ENCODE data around the gene KLHL40. TPM values are rescaled to one million over a fixed set of nuclear protein-coding genes. Genes with fewer than 3 reads are reported as not detected.

The KLHL40 gene
- total and polyA plus RNA-seq, 10 of the 15 experiments (the other 5 are each of a cell fraction or from before 2014, with no cell fraction given) = not detected

- DNase-seq (ENCODE audit: low read depth, low spot score) (no peak), ATAC-seq (no peak), FAIRE-seq (no peak)
- WGBS (ENCODE audit: insufficient coverage, insufficient replicate concordance, low lambda C conversion rate, missing lambda C conversion rate) = 46% methylated on average over 6 of the region's 6 CpGs
- TF ChIP-seq EP300 (IDR thresholded peaks at IDR 0.05; ENCODE audit: borderline replicate concordance in 1 of 2, control insufficient read depth in 1 of 2, low read depth in 2 of 2, low read length in 2 of 2) (no peak), RAD51 (IDR thresholded peaks at IDR 0.05) (no peak), ZBTB33 (IDR thresholded peaks at IDR 0.05) (no peak), TCF12 (IDR thresholded peaks at IDR 0.05; ENCODE audit: low read depth, low read length) (no peak), EED (IDR thresholded peaks at IDR 0.05; ENCODE audit: low read depth) (no peak), CHD4 (IDR thresholded peaks at IDR 0.05) (no peak), PRDM15 (CRISPR knock-in tag; IDR thresholded peaks at IDR 0.05) (no peak), MTA3 (IDR thresholded peaks at IDR 0.05; ENCODE audit: borderline replicate concordance, low read length) (no peak), SIX5 (IDR thresholded peaks at IDR 0.05; ENCODE audit: low read depth, low read length, severe bottlenecking) (no peak)
- H3K27me3 ChIP-seq (replicated peaks in 1 of 2; ENCODE audit: control insufficient read depth in 2 of 2, insufficient read depth in 2 of 2, low read length in 1 of 2) = no peaks in the 10 kb centered on the region
- H2AFZ ChIP-seq (ENCODE audit: control insufficient read depth, low read depth, low read length) = no peak overlapping the region
- no peak overlapping the region for H3K4me3 ChIP-seq
- no peaks in the 10 kb centered on the region for H4K20me1 ChIP-seq (ENCODE audit: control insufficient read depth, insufficient read depth)
- ChIA-PET CTCF (interaction anchor here (1.0 kb wide), 1 partner anchor 19 kb away, joined by 3 read pairs; no protein-coding TSS in a partner anchor), RAD21 (ENCODE audit: unreplicated experiment) (no interaction called here), POLR2A (no interaction called here), SMC1A (ENCODE audit: uncharacterized antibody, unreplicated experiment) (no interaction called here)
- no peak overlapping the region for H3K9ac ChIP-seq (ENCODE audit: control insufficient read depth, insufficient read depth, low read length)
- in situ Hi-C loops (cut with MboI) = no loop called here
- intact Hi-C loops (cut with micrococcal nuclease; ENCODE audit: unreplicated experiment) = no loop called here
- H3K9me3 ChIP-seq (replicated peaks; ENCODE audit: control insufficient read depth, insufficient read depth, low read length) = no peaks in the 10 kb centered on the region
- no peaks in the 10 kb centered on the region; a peak in 1 of 4 replicates for H3K36me3 ChIP-seq (ENCODE audit: control insufficient read depth in 2 of 2, insufficient read depth in 2 of 2, low read length in 1 of 2)
- BruUV-seq (replicated peaks) = no TSS peak
- H3K4me2 ChIP-seq (ENCODE audit: control insufficient read depth, insufficient read depth) = no peak overlapping the region
- no peaks in the 10 kb centered on the region; the same call in 1 of the 2 replicates for H3K79me2 ChIP-seq (ENCODE audit: control insufficient read depth, insufficient read depth, low read length)
- H3K4me1 ChIP-seq (ENCODE audit: control insufficient read depth, insufficient read depth, low read length) = peaks cover 17% of the 10 kb centered on the region
- H3K27ac ChIP-seq (ENCODE audit: control insufficient read depth, insufficient read depth) = no peak overlapping the region
Measured at GRCh38 chr3:42655980-42656679, 29.2 kb upstream of the KLHL40 start.
